C4-2B (cell line): ENCODE results near the gene MLEC.

Source experiments
- ZFX ChIP-seq: fragments of 450-650 bp; IDR thresholded peaks from 2 replicates; pipeline ENCODE4 v1.6.1; 2017
- TF ChIP-seq, protein P1 (sequence below): fragments of 450-650 bp; conservative IDR thresholded peaks from 2 replicates; pipeline ENCODE4 v1.5.1; 2017; ENCODE audit warnings: mild to moderate bottlenecking

DNA sequence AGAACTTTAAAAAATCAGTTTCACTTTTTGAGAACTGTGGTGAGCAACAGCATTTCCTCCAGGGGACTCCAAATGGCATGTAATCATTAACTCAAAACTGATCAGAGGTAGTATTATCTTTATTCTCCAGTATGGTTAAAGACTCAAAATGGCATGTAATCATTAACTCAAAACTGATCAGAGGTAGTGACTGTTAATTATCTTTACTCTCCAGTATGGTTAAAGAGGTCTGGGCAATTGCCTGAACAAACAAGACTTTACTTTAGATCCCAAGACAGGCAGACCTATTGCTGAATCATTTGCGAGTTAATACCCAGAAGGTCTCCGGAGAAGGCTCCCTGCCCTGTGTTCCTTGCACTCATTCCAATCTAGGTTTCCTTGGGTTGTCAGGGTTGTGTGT is 32.1 kb downstream of the MLEC start:
- TF ChIP-seq, protein P1, sequence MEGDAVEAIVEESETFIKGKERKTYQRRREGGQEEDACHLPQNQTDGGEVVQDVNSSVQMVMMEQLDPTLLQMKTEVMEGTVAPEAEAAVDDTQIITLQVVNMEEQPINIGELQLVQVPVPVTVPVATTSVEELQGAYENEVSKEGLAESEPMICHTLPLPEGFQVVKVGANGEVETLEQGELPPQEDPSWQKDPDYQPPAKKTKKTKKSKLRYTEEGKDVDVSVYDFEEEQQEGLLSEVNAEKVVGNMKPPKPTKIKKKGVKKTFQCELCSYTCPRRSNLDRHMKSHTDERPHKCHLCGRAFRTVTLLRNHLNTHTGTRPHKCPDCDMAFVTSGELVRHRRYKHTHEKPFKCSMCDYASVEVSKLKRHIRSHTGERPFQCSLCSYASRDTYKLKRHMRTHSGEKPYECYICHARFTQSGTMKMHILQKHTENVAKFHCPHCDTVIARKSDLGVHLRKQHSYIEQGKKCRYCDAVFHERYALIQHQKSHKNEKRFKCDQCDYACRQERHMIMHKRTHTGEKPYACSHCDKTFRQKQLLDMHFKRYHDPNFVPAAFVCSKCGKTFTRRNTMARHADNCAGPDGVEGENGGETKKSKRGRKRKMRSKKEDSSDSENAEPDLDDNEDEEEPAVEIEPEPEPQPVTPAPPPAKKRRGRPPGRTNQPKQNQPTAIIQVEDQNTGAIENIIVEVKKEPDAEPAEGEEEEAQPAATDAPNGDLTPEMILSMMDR = no peak
- TF ChIP-seq ZFX = no peak
